Fibroblast of gingiva (primary cell): ENCODE results near the gene SPIRE1.
A peak's percentile ranks its signal among the peaks of the same experiment; 100 is the strongest.
"Not testable (repeated sequence)": the region's sequence is repeated elsewhere in the genome, so short reads cannot be mapped to it uniquely, and the experiment has no call there.

Experiments
- DNase-seq: peaks from one replicate; pipeline ENCODE4 v3.0.0-alpha.2; 2011; ENCODE audit warnings: low read depth

Gene SPIRE1

GRCh38 chr18:12552879-12553242, 105.0 kb downstream of the SPIRE1 start:
- DNase-seq = no peak

GRCh38 chr18:12551943-12552878, 105.7 kb downstream of the SPIRE1 start:
- DNase-seq = peak; percentile 87

GRCh38 chr18:12551466-12551865, 106.4 kb downstream of the SPIRE1 start:
- DNase-seq = not testable (repeated sequence)

DNA sequence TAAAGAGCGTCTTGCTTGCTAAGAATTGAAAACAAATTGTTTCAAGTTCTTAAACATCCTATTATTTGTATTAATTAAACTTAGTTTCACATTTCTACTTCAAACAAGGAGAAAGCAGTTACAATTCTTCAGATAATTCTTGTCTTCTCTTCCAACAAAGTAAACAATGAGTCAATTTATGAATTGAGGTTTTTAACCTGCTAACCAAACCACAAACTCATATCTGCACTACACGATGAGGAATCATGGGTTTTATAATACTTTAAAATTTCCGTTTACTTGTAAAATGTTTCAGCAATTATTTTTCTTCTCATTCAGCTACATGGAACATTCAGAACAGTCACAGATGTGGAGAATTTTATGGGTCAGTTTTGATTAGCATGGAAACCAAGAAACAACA, 114.2 kb downstream of the SPIRE1 start:
- no peak for DNase-seq

DNA sequence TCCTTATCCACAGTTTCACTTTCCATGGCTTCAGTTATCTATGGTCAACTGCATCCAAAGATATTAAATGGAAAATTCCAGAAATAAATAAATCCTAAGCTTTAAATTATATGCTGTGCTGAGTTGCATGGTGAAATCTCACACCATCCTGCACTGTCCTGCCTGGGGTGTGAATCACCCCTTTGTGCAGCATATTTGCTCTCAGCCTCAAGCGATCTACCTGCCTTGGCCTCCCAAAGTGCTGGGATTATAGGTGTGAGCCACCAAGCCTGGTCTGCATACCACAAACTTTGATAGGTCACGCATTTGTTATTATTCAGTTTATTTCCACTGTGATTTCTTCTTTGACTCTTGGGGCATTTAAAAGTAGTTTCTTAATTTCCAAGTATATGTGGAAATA, 117.2 kb downstream of the SPIRE1 start:
- DNase-seq = no peak

DNA sequence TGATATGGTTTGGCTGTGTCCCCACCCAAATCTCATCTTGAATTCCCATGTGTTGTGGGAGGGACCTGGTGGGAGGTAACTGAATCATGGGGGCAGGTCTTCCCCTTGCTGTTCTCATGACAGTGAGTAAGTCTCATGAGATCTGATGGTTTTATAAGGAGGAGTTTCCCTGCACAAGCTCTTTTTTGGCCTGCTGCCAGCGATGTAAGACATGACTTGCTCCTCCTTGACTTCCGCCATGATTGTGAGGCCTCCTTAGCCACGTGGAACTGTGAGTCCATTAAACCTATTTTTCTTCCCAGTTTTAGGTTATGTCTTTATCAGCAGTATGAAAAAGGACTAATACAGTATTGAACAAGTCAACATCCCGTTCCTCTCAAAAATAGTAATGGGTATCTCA, 118.7 kb downstream of the SPIRE1 start:
- not testable (repeated sequence) for DNase-seq

- no peak for DNase-seq
Observed at GRCh38 chr18:12534820-12535219, 123.1 kb downstream of the SPIRE1 start.

DNA sequence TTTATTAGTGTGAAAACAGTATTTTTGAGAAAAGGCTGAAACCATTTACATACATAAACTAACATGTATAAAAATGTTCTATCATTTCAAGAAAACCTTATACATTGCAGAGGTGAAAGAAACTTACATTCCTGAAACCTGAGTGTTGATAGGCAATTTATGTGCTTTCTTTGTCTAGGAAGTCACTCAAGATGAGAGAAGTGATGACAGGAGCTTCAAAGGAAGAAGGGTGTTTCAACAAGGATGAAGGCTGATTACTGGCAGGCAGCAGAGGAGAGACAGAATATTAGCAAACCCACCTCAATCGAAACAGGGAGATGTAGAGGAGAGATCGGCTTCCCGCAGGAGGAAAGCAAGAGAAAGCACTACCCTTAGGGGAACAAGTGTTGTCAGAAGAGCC, 125.2 kb downstream of the SPIRE1 start:
- no peak for DNase-seq

DNA sequence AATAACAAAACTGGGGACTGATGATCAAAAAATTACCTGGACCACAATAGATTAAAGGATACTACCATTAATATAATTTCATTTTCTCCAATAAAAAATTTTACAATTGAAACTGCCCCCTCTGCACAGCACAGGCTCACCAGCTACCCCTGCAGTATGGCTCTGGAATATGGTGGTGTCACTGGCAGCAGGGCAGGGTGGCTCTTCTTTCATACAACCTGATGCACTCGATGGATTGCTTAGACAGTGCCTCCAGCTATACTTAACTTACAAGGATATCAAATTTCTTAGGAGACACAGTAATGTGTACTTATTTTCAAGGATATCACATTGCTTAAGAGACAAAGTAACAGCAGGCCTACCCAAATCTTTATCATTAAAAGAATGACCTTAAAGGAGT, 126.2 kb downstream of the SPIRE1 start:
- peak; percentile 10 for DNase-seq

DNA sequence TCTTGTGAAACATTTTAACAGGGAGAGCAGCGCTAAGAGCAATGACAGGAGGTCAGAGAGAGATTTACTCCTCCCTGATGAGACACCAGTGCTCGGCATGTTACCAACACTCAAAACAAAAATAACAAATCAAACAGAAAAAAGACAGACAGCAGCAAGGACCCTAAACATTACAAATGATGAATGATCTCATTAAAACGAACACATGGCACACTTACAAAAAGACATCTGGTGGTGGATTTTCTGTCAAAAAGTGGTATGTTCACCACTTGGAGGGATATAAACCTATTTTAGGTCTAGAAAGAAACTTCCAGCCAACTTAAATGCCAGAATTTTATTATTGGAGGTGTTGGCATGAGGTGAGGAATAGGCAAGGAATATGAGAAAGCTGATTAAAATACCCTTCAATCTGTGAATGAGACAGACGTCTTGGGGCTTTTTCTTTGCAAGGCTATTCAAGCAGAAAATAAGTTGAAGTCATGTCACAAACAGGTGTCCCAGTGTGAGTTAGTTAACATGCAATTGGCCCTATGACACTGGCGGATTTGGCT, 137.4 kb downstream of the SPIRE1 start:
- no peak for DNase-seq

DNA sequence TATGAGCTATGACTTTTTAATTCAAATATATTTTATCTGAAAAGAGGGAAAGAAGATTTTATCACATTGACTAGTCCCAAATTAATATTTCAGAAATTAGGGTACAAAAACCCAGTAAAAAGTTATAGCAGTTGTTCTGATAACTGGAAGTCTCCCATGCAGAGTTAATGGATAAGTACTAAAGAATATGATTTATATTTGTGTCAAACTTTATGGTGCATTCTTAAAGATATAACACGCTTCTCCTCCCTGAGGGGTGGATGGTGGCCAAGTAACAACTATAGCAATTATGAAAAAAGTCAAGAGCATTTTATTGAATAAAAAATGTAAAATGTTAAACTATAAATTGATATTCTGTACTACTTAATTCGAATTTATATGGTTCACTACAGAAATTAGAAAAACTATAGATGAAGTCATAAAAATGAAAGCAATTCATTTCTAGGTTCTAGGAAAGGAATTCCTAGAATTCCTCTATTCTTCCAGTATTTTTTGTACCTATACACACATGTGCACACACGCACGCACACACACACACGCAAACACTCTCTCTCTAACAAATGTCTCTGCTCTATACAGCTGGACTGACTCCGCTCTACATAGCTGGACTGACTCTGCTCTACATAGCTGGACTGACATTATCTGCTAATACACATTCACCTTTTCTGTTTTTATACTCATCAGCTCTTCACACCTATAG, 138.9 kb downstream of the SPIRE1 start:
- DNase-seq = no peak

GRCh38 chr18:12518326-12518725, 139.6 kb downstream of the SPIRE1 start:
- DNase-seq = no peak

DNA sequence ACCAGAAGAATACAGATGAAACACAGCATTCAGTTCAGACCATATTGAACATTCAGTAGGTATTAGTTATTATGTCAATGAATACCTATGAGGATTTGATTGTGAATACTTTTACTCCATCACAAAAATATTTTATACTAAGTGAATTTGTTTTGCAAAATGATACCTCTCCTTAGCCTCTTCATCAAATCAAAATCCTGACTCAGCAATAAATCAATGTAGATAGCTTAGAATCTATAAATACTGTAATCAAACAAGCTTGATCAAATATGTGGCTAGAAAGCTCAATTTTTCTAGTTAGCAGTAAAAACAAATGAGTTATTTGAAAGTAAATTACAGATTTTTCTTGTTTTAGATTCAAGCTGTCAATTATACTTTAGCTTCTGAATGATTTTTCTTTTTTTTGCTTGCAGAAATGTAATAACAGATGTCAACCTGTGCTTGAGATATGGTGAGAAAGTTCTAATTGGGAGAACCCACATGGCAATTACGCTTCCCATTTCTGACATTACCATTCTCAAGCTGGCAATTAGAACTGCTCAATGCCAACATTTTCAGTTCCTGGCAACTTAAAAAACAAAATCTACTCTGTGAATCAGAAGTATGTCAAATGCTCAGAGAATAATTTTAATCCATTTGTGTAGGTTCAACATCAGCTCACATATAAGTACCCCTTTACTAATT, 140.6 kb downstream of the SPIRE1 start:
- DNase-seq = no peak

DNA sequence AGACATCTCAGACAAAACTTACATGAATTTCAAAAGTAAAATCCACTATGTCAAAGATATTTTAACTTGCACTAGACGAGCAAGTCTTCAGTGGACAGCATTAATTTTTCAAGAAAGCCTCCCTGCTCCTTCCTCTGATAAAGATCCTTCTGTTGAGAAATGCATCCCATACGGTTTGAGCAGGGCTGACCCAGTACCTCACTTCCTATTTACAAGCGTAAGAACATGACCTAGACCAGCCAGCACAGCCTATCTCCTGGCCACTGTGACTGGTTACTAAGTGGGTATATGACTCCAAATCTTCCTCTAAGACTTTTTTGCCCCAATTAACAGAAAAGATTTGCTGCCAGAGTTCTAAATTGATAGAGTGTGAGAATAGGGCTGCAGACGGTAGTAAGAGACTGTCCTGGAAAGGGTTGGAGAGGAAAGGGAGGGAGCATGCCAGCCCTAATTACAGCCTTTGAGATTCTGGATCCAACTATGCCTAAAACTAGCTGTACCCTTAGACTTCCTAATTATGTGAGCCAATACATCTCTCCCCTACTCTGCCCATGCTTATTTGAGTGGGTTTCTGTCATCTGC, 141.8 kb downstream of the SPIRE1 start:
- DNase-seq = no peak

DNA sequence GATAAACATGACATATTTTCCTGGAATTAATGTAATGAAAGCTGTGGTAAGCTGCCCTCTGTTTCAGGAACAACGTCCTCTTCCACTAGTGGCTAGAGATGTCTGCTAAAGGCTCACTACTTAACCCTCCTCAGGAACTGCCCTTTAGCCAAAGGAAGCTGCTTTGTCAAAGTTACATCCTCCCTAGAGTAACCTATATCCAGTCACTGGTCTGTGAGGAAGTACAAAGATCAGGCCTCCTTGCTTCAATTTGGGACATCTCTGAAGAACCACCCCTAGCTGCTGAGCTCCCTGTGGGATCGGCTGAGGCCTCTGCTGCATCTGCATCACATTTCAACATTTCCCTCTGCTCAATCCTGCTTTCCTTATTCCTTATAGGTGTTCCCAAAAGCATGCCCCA, 142.4 kb downstream of the SPIRE1 start:
- DNase-seq = no peak

DNA sequence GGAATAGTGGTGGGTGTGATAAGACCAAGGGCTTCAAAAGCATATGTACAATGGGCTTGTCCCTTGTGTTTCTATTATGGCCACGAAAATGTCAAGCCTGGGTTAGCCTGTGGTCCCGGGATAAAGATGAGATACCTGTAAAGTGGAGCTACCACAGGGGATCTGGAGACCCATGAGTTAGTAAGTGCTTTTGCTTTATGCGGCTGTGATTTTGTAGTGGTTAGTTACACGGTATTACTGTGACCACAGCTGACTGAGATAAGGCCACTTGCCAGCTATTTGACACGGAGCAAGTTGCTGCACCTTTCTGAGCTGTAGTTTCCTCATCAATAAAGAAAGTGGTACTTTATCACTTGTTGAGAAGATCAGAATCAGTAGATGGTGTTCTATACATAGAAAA, 150.9 kb downstream of the SPIRE1 start:
- no peak for DNase-seq

DNA sequence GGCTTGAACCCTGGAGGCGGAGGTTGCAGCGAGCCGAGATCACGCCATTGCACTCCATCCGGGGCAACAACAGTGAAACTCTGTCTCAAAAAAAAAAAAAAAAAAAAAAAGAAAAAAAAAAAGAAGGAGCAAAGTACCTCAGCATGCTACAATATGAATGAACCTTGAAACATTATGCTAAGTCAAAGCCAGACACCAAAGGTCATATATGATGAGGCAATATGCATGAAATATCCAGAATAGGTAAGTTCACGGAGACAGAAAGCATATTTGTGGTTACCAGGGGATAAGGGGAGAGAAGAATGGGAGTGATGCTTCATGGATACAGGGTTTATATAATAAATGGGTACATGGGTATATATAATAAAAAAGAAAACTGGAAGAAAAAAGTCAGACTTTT, 156.9 kb downstream of the SPIRE1 start:
- no peak for DNase-seq

- no peak for DNase-seq
Observed at GRCh38 chr18:12497839-12498238, 160.1 kb downstream of the SPIRE1 start.

DNA sequence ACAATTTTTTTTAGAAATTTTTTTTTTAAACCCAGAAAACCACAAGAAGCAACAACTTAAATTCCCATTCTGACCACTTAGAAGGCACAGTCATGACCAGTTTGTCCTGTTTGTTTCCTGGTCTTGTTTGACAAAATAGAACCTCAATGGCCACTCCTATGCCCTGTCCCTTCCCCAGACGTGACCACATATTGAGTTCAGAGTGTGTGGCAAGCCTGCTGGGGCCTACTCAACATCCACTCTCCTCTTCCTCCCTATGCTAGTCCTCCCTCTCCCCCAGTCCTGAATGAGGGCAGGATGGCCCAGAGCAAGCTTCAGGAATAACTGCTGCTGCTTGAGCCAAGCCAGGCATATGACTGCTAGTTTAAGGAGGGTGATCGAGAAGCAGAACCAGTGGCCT, 160.6 kb downstream of the SPIRE1 start:
- no peak for DNase-seq

DNA sequence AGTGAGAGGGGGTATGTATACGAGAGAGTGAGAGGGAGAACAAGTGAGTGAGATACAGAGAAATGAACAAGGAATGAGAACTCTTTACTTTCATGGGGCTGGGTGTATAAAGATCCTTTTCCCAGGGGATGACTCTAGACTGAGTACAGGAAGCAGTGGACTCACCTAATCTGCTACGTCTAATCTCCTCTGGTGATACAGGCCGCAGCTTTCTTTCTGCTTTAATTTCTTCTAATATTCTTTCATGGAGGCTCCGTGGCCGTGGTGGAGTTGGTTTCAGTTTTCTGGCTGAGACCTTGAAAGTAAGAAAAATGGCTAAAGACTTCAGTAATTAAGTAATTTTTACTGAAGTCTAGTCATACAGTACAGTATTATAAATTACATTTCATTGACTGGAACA, 165.0 kb downstream of the SPIRE1 start:
- no peak for DNase-seq

GRCh38 chr18:12491611-12492435, 166.1 kb downstream of the SPIRE1 start:
- no peak for DNase-seq
